Gastroesophageal sphincter (tissue), 3 donors: Measurements from ENCODE around the gene OR6N2.

Source experiments
- CTCF ChIP-seq, 4 experiments: fragments of 200-600 bp in 2 of 4; fragments of 450-650 bp in 2 of 4; sonication (generic) in 1 of 4; IDR thresholded peaks; one replicate each; pipeline ENCODE4 v1.5.1; 2017 to 2019; ENCODE audit warnings: antibody characterized with exemption in 4 of 4, mild to moderate bottlenecking in 2 of 4, moderate library complexity in 2 of 4
- EP300 ChIP-seq: sonication (generic); formaldehyde crosslinking; IDR thresholded peaks from one replicate; pipeline ENCODE4 v1.6.1; 2017; ENCODE audit warnings: antibody characterized with exemption, mild to moderate bottlenecking
- POLR2A ChIP-seq, 2 donors: fragments of 450-650 bp; IDR thresholded peaks; one replicate each; pipeline ENCODE4 v1.6.1; 2017; ENCODE audit warnings: antibody characterized with exemption in 2 of 2, mild to moderate bottlenecking in 2 of 2, moderate library complexity in 1 of 2
- POLR2AphosphoS5 ChIP-seq: sonication (generic); formaldehyde crosslinking; IDR thresholded peaks from one replicate; pipeline ENCODE4 v1.6.1; 2017; ENCODE audit warnings: antibody characterized with exemption

- TF ChIP-seq CTCF (IDR thresholded peaks at IDR 0.05) (no peak), POLR2A (IDR thresholded peaks at IDR 0.05) (no peak), EP300 (no peak), POLR2AphosphoS5 (no peak)
Observed at GRCh38 chr1:158752155-158752712, 28.8 kb downstream of the OR6N2 start.
